Peyer's patch (tissue), 4 donors: Measurements from ENCODE around the gene ARFGEF2. TPM values are rescaled to one million over a fixed set of nuclear protein-coding genes. Genes with fewer than 3 reads are reported as not detected.

Experiments
- DNase-seq, 3 donors: peaks; one replicate each; pipeline ENCODE4 v3.0.0-alpha.2; 2017 to 2019
- H3K27ac ChIP-seq, 4 donors: fragments of 200-600 bp; sonication (generic); one replicate each; pipeline ENCODE4 v1.5.1; 2016 to 2019
- H3K27me3 ChIP-seq, 2 donors: fragments of 200-600 bp; sonication (generic); one replicate each; pipeline ENCODE4 v1.5.1; 2019
- H3K36me3 ChIP-seq, 3 donors: fragments of 200-600 bp; sonication (generic); one replicate each; pipeline ENCODE4 v1.5.1; 2016 to 2019
- H3K4me1 ChIP-seq, 4 donors: fragments of 200-600 bp; sonication (generic); one replicate each; pipeline ENCODE4 v1.5.1; 2016 to 2019
- H3K4me3 ChIP-seq, 4 donors: fragments of 200-600 bp; sonication (generic); 1 replicate in 3 of 4; 2 replicates in 1 of 4; pipeline ENCODE4 v1.5.1; 2016 to 2019; ENCODE audit warnings: mild to moderate bottlenecking in 1 of 4
- H3K9me3 ChIP-seq, 4 donors: fragments of 200-600 bp; sonication (generic); one replicate each; pipeline ENCODE4 v1.5.1; 2016 to 2019; ENCODE audit warnings: mild to moderate bottlenecking in 1 of 4
- POLR2A ChIP-seq, 2 donors: fragments of 450-650 bp; IDR thresholded peaks; one replicate each; pipeline ENCODE4 v1.5.1; 2017; ENCODE audit warnings: antibody characterized with exemption in 2 of 2, mild to moderate bottlenecking in 2 of 2, moderate library complexity in 2 of 2
- total RNA-seq, 4 donors: library from RNA; depleted of rRNA; stranded (reverse); fragments of >200 nt; gene quantifications; one replicate each; pipeline ENCODE4 v1.1.0, GENCODE V29; 2016
- TF ChIP-seq, protein P1 (sequence below), 6 experiments: fragments of 450-650 bp in 4 of 6; fragments of 200-600 bp in 2 of 6; sonication (generic) in 1 of 6; IDR thresholded peaks; one replicate each; pipeline ENCODE4 v1.5.1; 2017 to 2019; ENCODE audit warnings: antibody characterized with exemption in 6 of 6, mild to moderate bottlenecking in 3 of 6, moderate library complexity in 1 of 6

The ARFGEF2 gene
- total RNA-seq, 4 donors from 2014 or later: 38.0 to 170 (median 43.4) TPM

- no peak for TF ChIP-seq POLR2A (IDR thresholded peaks at IDR 0.05)
- TF ChIP-seq, protein P1, sequence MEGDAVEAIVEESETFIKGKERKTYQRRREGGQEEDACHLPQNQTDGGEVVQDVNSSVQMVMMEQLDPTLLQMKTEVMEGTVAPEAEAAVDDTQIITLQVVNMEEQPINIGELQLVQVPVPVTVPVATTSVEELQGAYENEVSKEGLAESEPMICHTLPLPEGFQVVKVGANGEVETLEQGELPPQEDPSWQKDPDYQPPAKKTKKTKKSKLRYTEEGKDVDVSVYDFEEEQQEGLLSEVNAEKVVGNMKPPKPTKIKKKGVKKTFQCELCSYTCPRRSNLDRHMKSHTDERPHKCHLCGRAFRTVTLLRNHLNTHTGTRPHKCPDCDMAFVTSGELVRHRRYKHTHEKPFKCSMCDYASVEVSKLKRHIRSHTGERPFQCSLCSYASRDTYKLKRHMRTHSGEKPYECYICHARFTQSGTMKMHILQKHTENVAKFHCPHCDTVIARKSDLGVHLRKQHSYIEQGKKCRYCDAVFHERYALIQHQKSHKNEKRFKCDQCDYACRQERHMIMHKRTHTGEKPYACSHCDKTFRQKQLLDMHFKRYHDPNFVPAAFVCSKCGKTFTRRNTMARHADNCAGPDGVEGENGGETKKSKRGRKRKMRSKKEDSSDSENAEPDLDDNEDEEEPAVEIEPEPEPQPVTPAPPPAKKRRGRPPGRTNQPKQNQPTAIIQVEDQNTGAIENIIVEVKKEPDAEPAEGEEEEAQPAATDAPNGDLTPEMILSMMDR (IDR thresholded peaks at IDR 0.05): no peak
- Histone ChIP-seq H3K4me1 (peaks cover 0 to 52% (median 12%) of the 10 kb centered on the region in 4 donors), H3K36me3 (no peaks in the 10 kb centered on the region), H3K27me3 (no peaks in the 10 kb centered on the region), H3K4me3 (no peak overlapping the region), H3K9me3 (no peaks in the 10 kb centered on the region), H3K27ac (no peak overlapping the region)
- no peak for DNase-seq
These were observed 4.8 kb downstream of the ARFGEF2 start for GRCh38 chr20:48926267-48926666.

GRCh38 chr20:48926821-48927220 lies 5.3 kb downstream of the ARFGEF2 start:
- TF ChIP-seq POLR2A (IDR thresholded peaks at IDR 0.05): no peak
- TF ChIP-seq, protein P1 (IDR thresholded peaks at IDR 0.05): no peak
- Histone ChIP-seq H3K4me3 (no peak overlapping the region), H3K27ac (no peak overlapping the region), H3K36me3 (no peaks in the 10 kb centered on the region), H3K4me1 (peaks cover 0 to 56% (median 12%) of the 10 kb centered on the region in 4 donors), H3K9me3 (no peaks in the 10 kb centered on the region), H3K27me3 (no peaks in the 10 kb centered on the region)
- no peak for DNase-seq

DNA sequence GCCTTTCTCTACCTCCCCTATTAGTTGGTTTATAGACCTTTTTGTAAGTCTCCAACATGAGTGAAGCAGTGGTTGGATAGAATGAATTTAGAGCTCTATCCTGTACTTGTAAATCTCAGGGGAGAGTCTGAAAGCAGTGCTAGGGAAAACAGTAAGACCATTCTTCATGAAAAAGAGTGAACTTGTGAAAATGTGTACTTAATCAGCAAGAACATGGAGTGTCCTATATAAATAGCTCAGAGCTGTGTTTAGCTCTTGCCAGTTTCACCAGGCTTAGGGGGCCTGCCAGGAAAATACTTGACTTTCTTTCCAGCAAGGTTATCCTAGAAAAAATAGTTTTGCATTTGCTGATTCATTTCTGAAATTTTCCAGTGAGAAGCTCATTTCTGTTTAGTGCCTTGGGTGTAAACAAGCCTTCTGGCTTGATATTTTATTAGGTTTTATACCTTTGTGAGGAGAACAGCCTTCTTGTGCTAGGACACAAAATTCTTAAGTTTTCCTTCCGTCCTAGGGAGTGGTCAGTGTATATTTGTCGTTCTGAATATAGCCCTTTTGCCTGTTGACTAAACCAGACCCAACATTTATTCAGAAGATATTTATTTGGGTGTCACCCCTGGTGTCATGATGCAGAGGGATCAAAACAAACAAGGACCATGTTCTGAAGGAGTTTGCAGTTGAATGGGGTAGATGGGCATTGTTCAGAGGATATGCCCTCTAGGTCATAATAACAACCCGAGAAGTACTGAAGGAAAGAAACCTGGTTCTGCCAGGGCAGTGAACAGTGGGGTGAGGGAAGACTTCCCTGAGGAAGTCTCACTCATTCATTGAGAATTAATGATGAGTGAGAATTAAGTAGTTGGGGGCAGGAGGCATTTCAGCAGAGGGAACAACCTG lies 7.6 kb downstream of the ARFGEF2 start:
- Histone ChIP-seq H3K27me3 (no peaks in the 10 kb centered on the region), H3K27ac (peak overlapping the region in 2 of 4 donors; percentile 35 to 49), H3K4me1 (peaks cover 0 to 60% (median 10%) of the 10 kb centered on the region in 4 donors), H3K4me3 (no peak overlapping the region), H3K9me3 (no peaks in the 10 kb centered on the region), H3K36me3 (no peaks in the 10 kb centered on the region)
- TF ChIP-seq POLR2A (IDR thresholded peaks at IDR 0.05): no peak
- TF ChIP-seq, protein P1 (IDR thresholded peaks at IDR 0.05): no peak
- no peak for DNase-seq

GRCh38 chr20:48930035-48930434 lies 8.5 kb downstream of the ARFGEF2 start:
- peak overlapping the region in 1 of 4 donors; percentile 49 for H3K27ac ChIP-seq
- DNase-seq: no peak
- no peaks in the 10 kb centered on the region for H3K27me3 ChIP-seq
- H3K4me3 ChIP-seq: no peak overlapping the region
- H3K4me1 ChIP-seq: peaks cover 0 to 52% (median 3%) of the 10 kb centered on the region in 4 donors
- no peaks in the 10 kb centered on the region for H3K36me3 ChIP-seq
- H3K9me3 ChIP-seq: no peaks in the 10 kb centered on the region
- TF ChIP-seq POLR2A (IDR thresholded peaks at IDR 0.05): no peak
- TF ChIP-seq, protein P1 (IDR thresholded peaks at IDR 0.05): no peak

- DNase-seq: no peak
- Histone ChIP-seq H3K27me3 (no peaks in the 10 kb centered on the region), H3K9me3 (no peaks in the 10 kb centered on the region), H3K36me3 (no peaks in the 10 kb centered on the region), H3K4me3 (no peak overlapping the region), H3K27ac (no peak overlapping the region), H3K4me1 (peaks cover 0 to 44% (median 3%) of the 10 kb centered on the region in 4 donors)
- TF ChIP-seq POLR2A (IDR thresholded peaks at IDR 0.05): no peak
- TF ChIP-seq, protein P1 (IDR thresholded peaks at IDR 0.05): no peak
These were observed 9.4 kb downstream of the ARFGEF2 start for GRCh38 chr20:48930878-48931277.
